GM18867 (cell line): ENCODE measurements around the gene GPR149.
"Not testable (repeated sequence)": the region's sequence is repeated elsewhere in the genome, so short reads cannot be mapped to it uniquely, and the experiment has no call there.

Source experiments
- ATAC-seq: cut with Tn5 transposase; IDR thresholded peaks from one replicate; pipeline ENCODE4 v1.9.1; 2021; ENCODE audit warnings: mild to moderate bottlenecking, moderate library complexity; ENCODE audit not compliant: unreplicated experiment

Gene GPR149, protein sequence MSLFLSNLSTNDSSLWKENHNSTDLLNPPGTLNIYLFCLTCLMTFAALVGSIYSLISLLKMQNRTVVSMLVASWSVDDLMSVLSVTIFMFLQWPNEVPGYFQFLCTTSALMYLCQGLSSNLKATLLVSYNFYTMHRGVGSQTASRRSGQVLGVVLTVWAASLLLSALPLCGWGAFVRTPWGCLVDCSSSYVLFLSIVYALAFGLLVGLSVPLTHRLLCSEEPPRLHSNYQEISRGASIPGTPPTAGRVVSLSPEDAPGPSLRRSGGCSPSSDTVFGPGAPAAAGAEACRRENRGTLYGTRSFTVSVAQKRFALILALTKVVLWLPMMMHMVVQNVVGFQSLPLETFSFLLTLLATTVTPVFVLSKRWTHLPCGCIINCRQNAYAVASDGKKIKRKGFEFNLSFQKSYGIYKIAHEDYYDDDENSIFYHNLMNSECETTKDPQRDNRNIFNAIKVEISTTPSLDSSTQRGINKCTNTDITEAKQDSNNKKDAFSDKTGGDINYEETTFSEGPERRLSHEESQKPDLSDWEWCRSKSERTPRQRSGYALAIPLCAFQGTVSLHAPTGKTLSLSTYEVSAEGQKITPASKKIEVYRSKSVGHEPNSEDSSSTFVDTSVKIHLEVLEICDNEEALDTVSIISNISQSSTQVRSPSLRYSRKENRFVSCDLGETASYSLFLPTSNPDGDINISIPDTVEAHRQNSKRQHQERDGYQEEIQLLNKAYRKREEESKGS

DNA sequence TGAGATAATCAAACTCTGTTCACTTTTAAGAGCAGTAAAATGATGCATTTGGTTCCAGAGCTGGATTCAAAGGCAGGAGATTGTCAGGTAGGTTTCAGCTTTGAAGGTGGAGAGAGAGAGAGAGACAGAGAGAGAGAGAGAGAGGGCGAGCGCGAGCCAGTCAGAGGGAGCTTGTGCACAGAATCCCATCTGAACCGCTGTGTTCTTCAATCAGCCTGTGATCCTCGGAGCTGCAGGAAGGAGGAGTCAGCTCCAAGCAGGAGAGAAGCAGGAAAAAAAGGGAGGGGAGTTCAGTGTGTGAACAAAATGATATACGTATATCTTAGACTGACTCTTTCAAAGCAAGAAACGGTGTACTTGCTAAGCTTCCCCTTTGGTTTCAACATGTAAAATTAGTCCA lies at the start of gene GPR149:
Gene GPR149 (minus strand): TSS at position 177 of the 400 bp plus-strand sequence. CDS start 575 bp downstream, outside the sequence.
- no peak for ATAC-seq

- ATAC-seq = no peak
Observed at GRCh38 chr3:154473769-154474168, 43.8 kb upstream of the GPR149 start.

GRCh38 chr3:154469585-154469984 lies 39.6 kb upstream of the GPR149 start:
- ATAC-seq = no peak

GRCh38 chr3:154464440-154465190 lies 34.6 kb upstream of the GPR149 start:
- no peak for ATAC-seq

DNA sequence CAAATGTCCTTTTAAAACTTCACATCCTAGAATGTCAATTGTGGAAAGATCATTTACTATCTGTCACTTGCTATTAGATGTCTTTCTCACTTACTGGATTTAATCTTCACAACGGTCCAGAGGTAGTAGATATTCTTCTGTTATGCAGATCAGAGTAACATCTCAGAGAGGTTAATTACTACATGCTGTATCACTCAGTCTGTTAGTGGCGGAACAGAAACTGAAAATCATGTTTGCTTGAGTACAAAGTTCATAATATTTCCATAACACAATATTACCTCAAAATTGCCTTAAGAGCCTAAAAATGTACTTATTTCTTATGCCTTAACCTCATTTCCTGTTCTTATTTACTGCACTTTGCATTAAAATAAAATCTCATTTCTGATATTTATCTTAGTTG lies 28.6 kb upstream of the GPR149 start:
- no peak for ATAC-seq

DNA sequence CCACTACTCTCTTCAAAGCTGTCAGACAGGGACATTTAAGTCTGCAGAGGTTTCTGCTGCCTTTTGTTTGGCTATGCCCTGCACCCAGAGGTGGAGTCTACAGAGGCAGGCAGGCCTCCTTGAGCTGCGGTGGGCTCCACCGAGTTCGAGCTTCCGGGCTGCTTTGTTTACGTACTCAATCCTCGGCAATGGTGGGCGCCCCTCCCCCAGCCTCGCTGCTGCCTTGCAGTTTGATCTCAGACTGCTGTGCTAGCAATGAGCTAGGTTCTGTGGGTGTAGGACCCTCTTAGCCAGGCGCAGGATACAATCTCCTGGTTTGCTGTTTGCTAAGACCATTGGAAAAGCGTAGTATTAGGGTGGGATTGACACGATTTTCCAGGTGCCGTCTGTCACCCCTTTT lies 9.1 kb upstream of the GPR149 start:
- ATAC-seq = not testable (repeated sequence)

DNA sequence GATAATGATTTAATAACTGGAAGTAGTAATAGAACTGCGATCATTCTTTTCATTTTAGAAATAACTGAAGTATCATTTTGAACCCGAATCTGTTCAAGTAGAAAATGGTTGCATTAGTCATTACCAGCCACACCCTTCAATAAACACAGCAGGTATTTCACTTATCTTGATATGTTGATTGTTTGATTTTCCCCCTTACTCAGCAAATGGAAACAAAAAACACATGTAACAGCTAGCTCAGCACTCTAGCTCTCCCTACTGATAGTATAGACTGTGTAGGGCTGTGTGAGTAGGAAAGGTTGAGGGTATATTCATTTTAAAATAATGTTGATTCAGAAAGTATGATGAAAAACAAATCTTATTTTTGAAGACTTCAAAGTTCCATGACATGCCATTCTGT lies 1.1 kb upstream of the GPR149 start:
- no peak for ATAC-seq

DNA sequence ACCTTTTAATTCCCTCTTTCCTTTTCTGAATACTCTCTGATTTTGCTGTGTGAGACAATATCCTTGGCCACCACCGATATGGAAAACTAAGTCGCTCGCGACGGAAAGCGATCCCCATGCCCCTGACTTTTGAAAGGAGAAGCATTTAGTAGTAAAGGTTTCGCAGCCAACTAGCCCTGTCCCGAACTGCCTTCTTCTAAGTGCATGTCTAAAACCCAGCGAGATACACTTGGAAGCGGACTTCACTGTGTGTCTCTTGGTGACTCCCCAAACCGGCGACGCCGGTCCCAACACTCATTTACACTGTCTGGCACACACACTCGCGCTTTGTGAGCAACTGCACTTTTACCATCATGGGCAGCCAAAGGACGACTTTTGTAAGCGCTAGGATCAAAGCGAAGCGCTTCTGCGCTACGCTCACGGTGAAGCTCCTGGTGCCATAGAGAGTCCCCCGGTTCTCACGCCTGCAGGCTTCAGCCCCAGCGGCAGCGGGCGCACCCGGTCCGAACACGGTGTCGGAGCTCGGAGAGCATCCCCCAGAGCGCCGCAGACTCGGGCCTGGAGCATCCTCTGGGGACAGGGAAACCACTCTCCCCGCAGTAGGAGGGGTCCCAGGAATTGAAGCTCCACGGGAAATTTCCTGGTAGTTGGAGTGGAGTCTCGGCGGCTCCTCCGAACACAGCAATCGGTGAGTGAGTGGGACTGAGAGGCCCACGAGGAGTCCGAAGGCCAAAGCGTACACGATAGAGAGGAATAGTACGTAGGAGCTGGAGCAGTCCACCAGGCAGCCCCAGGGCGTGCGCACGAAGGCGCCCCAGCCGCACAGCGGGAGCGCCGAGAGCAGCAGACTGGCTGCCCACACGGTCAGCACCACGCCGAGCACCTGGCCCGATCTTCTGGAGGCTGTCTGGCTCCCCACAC lies 1.4 kb downstream of the GPR149 start:
- ATAC-seq = no peak

- no peak for ATAC-seq
Observed at GRCh38 chr3:154427685-154428285, 2.2 kb downstream of the GPR149 start.

- ATAC-seq = no peak
Observed at GRCh38 chr3:154422694-154423093, 7.3 kb downstream of the GPR149 start.

- ATAC-seq = no peak
Observed at GRCh38 chr3:154421083-154421482, 8.9 kb downstream of the GPR149 start.

DNA sequence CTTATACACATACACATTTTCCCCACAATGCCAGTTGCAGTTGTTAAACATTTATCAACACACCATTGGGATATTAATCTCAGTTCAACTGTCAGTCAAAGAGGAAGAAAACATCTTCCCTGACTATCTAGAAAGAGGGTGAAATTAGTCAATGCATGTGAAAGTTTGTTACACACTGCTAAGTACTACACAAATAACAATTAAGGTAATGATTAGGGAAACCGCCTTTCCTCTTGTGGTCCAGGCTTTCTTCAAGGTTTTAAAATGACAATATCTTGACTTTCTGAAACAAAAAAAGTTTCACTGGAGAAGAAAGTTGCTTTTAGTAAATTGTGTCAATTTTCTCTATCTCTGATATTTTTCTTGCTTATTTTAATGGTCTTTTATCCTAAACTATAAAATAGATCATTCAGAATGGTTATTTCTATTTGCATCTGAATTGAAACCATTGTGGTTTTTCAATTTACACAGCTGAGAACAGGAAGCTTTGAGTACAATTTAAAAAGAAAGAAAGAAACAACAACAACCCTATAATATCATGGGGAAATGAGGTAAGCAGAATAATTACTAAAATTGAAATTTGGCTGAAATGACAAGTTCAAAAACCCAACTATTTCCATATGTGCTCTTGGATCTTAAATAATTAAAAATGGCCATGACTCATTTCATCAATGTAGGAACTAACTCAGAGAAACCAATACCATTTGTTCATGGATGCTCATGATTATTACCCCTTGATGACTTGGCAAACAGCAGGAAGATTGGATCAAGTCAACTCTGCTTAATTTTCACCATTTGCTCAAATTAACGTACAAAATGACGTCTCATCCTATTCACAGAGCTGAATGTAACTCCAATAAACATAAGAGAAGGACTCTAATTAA lies 31.7 kb downstream of the GPR149 start:
- peak; percentile 95 for ATAC-seq

- no peak for ATAC-seq
Observed at GRCh38 chr3:154389861-154390260, 40.1 kb downstream of the GPR149 start.

DNA sequence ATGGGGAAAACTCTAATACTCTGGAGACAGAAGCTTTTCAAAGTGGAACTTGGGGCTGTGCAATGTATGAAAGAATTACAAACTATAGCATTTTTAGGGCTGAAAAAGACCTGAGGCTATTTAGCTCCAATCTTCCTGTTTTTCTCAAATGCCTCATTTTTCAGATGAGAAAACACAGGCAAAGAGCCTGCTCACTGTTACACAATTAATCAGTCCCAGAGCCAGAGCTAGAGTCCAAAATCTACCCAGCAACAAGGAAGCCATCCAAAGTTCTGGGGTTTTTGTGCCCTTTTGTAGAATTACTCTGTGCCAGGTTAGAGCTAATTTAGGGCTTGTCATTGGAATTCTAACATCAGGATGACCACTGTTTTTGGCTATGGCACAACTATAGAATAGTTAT lies 45.5 kb downstream of the GPR149 start:
- ATAC-seq = no peak

DNA sequence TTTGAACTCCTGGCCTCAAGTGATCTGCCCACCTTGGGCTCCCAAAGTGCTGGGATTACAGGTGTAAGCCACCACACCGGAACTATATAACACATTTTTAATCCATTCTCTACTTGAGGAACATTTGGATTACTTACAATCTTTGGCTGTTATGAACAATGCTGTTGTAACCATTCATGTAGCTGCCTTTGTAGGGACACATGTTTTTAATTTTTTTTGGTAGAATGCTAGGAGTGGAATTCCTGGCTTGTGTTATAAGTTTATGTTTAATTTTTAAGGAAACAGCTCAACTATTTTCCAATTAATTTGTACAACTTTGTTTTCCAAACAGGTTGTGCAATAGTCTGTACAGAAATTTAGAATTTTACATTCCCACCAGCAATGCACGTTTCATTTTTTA lies 51.7 kb downstream of the GPR149 start:
- no peak for ATAC-seq

- no peak for ATAC-seq
Observed at GRCh38 chr3:154367221-154367620, 62.8 kb downstream of the GPR149 start.

- ATAC-seq = no peak
Observed at GRCh38 chr3:154364849-154365248, 65.1 kb downstream of the GPR149 start.

- ATAC-seq = no peak
Observed at GRCh38 chr3:154361099-154361498, 68.9 kb downstream of the GPR149 start.

DNA sequence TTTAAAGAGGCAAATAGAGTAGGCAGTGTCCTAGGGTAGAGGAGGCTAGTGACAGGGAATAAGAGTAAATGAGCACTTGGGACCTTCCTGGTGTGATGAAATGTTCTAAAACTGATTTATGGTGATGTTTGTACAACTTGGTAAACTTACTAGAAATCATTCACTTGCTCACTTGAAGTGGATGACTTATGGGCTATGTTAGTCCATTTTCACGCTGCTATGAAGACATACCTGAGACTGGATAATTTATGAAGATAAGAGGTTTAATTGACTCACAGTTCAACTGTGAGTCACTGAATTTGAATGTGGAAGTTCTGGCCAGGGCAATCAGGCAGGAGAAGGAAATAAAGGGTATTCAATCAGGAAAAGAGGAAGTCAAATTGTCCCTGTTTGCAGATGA lies 74.0 kb downstream of the GPR149 start:
- no peak for ATAC-seq
